GM19397 (cell line): ENCODE data around the gene GJD3.

ENCODE experiments used
- ATAC-seq: cut with Tn5 transposase; IDR thresholded peaks from one replicate; pipeline ENCODE4 v1.9.1; 2021; ENCODE audit warnings: mild to moderate bottlenecking, moderate library complexity; ENCODE audit not compliant: unreplicated experiment

Gene GJD3

GRCh38 chr17:40343219-40344119, 21.1 kb downstream of the GJD3 start:
- ATAC-seq, result no peak

GRCh38 chr17:40342504-40343218, 21.9 kb downstream of the GJD3 start:
- ATAC-seq, result no peak

GRCh38 chr17:40341808-40342503, 22.6 kb downstream of the GJD3 start:
- no peak for ATAC-seq

GRCh38 chr17:40340880-40341807, 23.4 kb downstream of the GJD3 start:
- ATAC-seq, result peak; percentile 61

- ATAC-seq, result no peak
These were observed 24.2 kb downstream of the GJD3 start for GRCh38 chr17:40340327-40340726.

- no peak for ATAC-seq
These were observed 25.4 kb downstream of the GJD3 start for GRCh38 chr17:40338941-40339649.

GRCh38 chr17:40338058-40338457, 26.5 kb downstream of the GJD3 start:
- no peak for ATAC-seq

GRCh38 chr17:40337351-40337750, 27.2 kb downstream of the GJD3 start:
- ATAC-seq, result no peak

GRCh38 chr17:40335620-40336019, 28.9 kb downstream of the GJD3 start:
- no peak for ATAC-seq

GRCh38 chr17:40333781-40334448, 30.6 kb downstream of the GJD3 start:
- no peak for ATAC-seq

GRCh38 chr17:40331743-40332641, 32.5 kb downstream of the GJD3 start:
- no peak for ATAC-seq

- ATAC-seq, result no peak
These were observed 33.6 kb downstream of the GJD3 start for GRCh38 chr17:40330850-40331470.

- ATAC-seq, result no peak
These were observed 34.4 kb downstream of the GJD3 start for GRCh38 chr17:40329839-40330794.

- ATAC-seq, result no peak
These were observed 36.2 kb downstream of the GJD3 start for GRCh38 chr17:40328386-40328766.

- no peak for ATAC-seq
These were observed 36.7 kb downstream of the GJD3 start for GRCh38 chr17:40327735-40328385.

GRCh38 chr17:40327244-40327729, 37.2 kb downstream of the GJD3 start:
- ATAC-seq, result no peak
